NOMO-1 (cell line): ENCODE data around the gene STK11IP.

Source experiments
- DNase-seq, 2 experiments: peaks; one replicate each; lab custom pipeline; 2025; ENCODE audit not compliant: unreplicated experiment in 2 of 2; lab: John Stamatoyannopoulos, UW

STK11IP gene

DNA sequence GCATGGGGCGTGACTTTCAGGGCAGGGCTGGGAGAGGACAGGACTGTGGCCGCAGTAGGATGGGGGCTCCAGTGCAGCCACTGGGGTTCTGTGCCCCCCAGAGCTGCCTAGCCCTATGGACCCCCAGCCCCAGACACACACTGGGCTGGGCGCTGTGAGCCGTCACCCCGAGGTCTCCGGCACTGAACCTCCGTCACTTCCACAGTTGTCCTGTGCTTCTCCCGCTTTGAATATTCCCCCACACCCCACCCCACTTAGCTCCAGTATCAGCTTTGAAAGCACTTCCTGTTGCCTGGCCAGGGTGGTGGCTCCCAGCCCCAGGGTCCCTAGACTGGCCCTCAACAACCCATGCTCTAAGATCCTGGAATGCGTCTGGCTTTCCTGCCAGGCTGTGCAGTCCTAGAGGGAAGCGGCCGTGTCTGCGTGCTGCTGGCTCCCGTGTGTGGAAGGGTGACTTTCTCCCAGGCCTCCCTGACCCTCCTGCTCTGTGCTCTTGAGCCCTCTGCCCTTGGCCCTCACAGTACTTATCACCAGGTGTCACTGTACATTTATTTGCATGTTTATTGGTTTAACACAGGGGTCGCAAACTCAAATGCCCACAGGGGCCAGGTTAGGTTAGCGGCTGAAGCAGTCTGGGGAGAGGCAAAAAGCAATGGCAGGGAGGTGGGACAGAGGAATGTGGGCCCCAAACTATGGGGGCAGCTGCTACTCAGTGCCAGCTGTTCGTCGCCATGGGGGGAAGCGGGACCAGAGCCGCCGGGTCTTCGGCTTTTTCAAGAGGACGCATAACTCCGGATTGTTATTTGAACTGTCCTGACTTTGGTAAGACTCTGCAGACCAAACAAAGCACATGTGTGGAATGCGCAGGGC is 36.2 kb upstream of the STK11IP start:
- DNase-seq: no peak

GRCh38 chr2:219562049-219563020 is 35.3 kb upstream of the STK11IP start:
- DNase-seq: no peak

DNA sequence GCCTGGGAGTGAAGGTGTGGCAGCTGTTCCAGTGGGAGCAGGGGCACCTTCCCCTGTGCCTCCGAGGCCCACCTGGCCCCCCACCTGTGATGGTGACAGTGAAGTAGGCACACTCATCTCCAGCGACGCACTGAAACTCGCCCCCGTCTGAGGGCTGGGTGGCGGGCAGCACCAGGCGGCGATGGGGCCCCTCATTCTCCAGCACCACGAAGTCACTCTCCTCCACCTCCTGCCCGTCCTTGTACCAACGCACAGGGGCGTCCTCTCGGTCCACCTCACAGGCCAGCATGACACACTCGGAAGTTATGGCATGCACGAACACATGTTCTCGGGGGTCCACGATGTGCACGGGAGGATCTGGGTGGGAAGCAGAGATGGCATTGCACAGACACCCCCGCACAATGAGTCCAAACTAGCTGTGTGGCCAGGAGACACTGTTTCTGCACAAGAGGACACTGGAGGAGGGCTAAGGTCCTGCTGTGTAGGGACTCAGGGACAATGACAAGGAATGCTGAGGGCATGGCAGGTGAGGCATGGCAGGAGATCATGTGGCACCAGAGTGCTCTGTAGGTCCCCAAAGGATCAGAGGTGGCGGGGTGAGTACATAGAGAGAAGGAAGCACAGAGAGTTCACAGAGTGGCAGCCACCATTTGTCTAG is 34.3 kb upstream of the STK11IP start:
- DNase-seq: no peak

DNA sequence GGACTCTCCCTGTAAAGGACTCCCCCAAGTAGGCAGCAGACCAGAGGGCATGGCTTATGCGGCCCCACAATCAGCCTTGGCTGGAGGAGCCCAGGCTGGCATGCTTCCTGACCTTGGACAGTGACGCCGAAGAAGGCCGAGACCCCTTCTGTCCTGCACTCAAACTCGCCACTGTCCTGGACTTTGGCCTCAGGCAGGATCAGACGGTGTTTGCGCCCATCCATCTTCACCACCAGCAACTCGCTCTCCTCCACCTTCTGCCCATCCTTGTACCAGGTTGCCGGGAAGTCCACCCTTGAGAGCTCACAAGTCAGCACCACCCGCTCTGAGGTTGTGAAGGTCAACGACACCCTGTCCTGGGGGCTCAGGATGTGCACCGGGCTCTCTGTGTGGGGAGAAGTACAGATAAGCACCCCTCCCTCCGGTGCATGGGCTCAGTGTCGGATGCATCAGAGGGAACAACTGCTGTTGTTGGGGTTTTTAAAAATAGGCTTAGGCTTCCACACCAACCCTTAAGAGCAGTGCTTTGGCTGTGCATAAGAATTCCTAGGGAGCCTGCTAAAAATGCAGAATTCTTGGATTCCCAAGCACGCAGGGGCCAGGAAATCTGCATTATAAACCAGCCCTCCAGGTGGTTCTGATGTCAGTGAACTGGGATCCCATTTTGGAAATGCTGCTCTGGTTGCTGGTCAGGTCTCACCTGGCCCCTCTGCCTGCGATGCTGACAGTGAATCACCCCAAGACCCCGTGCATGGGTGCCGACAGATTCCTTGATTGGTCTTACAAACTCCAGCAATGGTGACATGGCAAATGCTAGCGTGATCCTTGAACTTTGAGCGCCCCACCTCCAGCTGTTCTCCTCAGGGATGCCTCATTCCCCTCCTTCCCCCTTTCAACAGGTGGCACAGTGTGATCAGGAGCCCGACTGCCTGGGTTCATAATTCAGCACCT is 32.3 kb upstream of the STK11IP start:
- DNase-seq: no peak

DNA sequence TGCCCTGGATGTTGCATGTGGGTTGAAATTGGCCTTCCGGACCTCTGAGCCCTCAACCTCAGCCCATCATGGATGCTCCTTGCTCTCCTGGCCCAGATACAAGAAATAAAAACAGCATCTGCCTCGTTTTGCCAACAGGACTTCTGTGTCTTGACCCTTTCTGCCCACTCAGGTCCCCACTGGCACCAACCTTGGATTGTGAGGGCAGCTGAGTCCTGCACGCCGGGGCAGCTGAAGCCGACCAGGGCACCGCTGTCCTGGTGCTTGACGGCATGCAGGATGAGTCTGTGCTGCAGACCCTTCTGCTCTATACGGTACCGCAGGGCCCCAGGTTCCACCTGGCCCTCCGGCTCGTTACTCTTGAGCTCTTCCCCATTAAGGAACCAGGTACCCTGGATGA is 31.0 kb upstream of the STK11IP start:
- no peak for DNase-seq

- no peak for DNase-seq
Measured at GRCh38 chr2:219567131-219567530, 30.5 kb upstream of the STK11IP start.

DNA sequence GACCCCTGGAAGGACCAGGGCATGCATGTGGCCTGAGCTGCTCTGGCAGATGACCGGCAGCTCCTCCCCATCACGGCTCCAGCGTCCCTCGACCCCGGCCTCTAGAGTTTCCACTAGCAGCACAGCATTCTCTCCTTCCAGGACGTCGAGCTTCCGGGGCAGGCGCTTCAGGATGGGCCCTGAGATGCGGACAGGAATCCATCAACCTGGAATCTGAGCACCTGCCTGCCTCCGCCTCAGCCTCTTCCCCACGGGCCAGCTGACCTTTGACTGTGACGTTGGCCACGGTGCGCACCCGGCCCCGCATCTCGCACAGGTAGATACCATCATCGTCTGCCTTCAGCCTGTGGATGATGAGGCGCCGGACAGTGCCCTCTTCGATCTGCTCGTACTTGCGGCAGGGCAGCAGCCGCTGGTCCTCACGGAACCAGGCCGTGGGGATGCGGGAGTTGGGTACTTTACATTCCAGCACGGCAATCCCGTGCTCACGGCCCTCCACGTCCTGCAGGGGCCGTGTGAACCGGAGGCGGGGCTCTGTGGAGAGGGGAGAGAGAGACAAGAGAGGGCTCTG is 29.8 kb upstream of the STK11IP start:
- no peak for DNase-seq

DNA sequence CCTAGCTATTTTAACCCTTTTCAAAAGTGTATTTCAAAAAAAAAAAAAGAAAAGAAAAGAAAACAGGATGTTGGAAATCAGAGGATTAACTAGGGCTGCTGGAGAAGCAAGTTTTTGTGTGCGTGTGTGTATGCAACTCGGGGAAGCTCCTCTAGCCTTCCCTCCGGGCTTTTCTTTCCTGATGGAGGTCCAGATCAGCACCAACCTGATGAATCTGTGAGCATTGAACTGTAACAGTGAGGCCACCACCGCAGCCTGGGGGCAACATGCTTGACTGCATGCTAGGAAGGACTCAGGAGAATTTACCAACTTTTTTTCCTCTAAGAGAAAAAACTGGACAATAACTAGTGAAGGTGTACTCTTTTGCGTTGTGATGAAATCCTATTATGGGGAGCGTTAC is 28.6 kb upstream of the STK11IP start:
- no peak for DNase-seq

DNA sequence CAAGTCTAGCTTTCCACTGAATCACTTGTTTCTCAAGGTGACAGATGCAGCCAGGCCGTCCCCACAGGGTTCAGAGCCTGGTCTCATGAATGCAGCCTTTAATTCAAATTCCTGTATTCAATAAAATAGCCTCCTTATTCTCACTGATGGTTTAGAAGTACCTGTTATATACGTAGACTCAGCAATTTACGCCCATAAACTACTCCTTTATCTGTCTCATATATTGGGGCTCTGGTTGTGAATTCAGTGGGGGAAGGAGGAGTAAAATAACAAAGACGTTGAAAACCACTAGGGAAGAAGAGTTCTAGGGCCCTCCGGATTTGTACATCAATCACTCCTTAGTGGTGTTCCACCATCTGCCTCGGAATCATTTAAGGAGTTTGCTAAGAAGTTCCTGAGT is 28.0 kb upstream of the STK11IP start:
- DNase-seq: no peak

- no peak for DNase-seq
Measured at GRCh38 chr2:219570194-219570923, 27.3 kb upstream of the STK11IP start.

- no peak for DNase-seq
Measured at GRCh38 chr2:219570924-219571310, 26.7 kb upstream of the STK11IP start.

- peak; percentile 36 to 42 for DNase-seq
Measured at GRCh38 chr2:219571311-219572236, 26.1 kb upstream of the STK11IP start, which contains the start of gene OBSL1. OBSL1 (minus strand) TSS chr2:219571539; CDS start chr2:219571232, 307 bp downstream.

DNA sequence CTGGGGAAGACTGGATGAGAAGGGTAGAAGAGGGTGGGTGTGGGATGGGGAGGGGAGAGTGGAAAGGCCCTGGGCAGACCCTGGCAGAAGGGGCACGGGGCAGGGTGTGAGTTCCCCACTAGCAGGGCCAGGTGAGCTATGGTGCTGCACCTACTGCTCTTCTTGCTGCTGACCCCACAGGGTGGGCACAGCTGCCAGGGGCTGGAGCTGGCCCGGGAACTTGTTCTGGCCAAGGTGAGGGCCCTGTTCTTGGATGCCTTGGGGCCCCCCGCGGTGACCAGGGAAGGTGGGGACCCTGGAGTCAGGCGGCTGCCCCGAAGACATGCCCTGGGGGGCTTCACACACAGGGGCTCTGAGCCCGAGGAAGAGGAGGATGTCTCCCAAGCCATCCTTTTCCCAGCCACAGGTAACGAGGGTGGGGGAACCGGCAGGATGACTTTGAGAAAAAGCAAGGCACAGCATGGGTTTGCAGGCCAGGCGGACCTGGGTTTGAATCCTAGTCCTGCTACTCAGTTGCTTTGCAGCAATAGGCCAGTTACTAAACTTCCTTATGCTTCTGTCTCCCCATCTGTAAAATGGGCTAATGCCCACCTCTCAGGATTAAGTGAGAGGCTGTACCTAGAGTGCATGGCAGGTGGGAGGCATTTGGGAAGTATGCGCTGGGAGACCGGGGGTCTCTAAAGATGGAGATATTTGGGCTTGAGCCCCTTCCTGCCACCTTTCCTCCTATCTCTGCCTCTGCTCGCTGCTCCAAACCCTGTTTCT is 25.2 kb upstream of the STK11IP start, which contains the start of gene INHA:
Gene INHA (plus strand): TSS at position 74 of the 765 bp plus-strand sequence. CDS start 65 bp downstream, at position 139.
- DNase-seq: no peak

DNA sequence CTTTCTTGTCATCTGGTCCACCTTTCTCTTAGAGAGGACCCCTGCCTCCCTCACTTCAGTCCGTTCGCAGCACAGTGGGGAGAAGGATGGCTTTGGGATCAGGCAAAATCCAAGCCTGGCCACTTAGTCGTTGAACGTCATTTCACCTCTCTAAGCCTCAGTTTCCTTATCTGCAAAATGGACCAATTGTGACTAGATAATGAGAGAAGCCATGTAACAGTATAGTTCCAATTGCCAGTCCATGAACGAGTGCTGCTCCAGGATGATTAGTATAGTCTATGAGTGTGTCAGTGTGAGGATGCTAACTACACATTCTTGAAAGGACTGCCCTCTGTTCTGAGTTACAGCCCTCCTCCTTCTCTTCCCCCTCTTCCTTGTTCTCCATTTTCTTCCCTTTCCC is 24.5 kb upstream of the STK11IP start:
- DNase-seq: peak in 1 of 2 experiments; percentile 61

DNA sequence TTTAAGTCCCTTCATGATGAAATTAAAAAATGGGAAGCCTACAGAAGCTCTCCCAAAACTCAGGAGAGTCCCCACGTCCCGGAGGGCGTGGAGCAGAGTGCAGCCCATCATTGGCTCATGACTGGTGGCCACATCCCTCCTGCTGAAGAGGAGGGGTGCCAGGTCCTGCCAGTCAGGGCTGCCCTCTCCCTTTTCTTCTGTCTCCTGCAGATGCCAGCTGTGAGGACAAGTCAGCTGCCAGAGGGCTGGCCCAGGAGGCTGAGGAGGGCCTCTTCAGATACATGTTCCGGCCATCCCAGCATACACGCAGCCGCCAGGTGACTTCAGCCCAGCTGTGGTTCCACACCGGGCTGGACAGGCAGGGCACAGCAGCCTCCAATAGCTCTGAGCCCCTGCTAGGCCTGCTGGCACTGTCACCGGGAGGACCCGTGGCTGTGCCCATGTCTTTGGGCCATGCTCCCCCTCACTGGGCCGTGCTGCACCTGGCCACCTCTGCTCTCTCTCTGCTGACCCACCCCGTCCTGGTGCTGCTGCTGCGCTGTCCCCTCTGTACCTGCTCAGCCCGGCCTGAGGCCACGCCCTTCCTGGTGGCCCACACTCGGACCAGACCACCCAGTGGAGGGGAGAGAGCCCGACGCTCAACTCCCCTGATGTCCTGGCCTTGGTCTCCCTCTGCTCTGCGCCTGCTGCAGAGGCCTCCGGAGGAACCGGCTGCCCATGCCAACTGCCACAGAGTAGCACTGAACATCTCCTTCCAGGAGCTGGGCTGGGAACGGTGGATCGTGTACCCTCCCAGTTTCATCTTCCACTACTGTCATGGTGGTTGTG is 23.0 kb upstream of the STK11IP start:
- DNase-seq: no peak
